HEK293 (cell line): ENCODE measurements around the gene IFNAR1.
A peak's percentile ranks its signal among the peaks of the same experiment; 100 is the strongest.

Source experiments
- CTCF ChIA-PET: fragments of 350-600 bp; formaldehyde crosslinking; extraction: SDS; loops from one replicate; lab custom pipeline; 2021; ENCODE audit warnings: antibody characterized with exemption; lab: Yijun Ruan, JAX
- POLR2A ChIA-PET: fragments of 300-600 bp; formaldehyde crosslinking; extraction: SDS; loops from one replicate; lab custom pipeline; 2020; ENCODE audit warnings: antibody characterized with exemption, inconsistent platforms; lab: Yijun Ruan, JAX
- H3K27ac ChIP-seq: fragments of 200-500 bp; sonication (Bioruptor generic); 2 replicates; pipeline ENCODE4 v1.5.1; 2014; ENCODE audit warnings: low read depth, low read length, control low read depth, inconsistent platforms; ENCODE audit errors: extremely low read depth
- H3K36me3 ChIP-seq, 2 experiments: fragments of 200-500 bp in 1 of 2; sonication (Bioruptor generic) in 1 of 2; 1 replicate in 1 of 2; 2 replicates in 1 of 2; pipeline ENCODE4 v1.5.1; 2014 to 2017; ENCODE audit warnings: inconsistent platforms in 2 of 2, low read length in 2 of 2; ENCODE audit not compliant: control insufficient read depth in 2 of 2, insufficient read depth in 1 of 2
- H3K4me1 ChIP-seq: fragments of 200-500 bp; sonication (Bioruptor generic); 2 replicates; pipeline ENCODE4 v1.5.1; 2014; ENCODE audit warnings: mild to moderate bottlenecking, low read length, inconsistent platforms; ENCODE audit not compliant: control insufficient read depth, insufficient read depth
- H3K4me3 ChIP-seq: 2 replicates; pipeline ENCODE4 v1.5.1; 2011; ENCODE audit warnings: low read depth, mild to moderate bottlenecking, control low read depth, low read length, moderate library complexity
- H3K9me3 ChIP-seq: fragments of 200-500 bp; sonication (Bioruptor generic); 2 replicates; pipeline ENCODE4 v1.5.1; 2014; ENCODE audit warnings: low read depth, low read length, inconsistent platforms; ENCODE audit not compliant: control insufficient read depth, insufficient read depth
- GLIS2 ChIP-seq: fragments of 450-650 bp; formaldehyde crosslinking; IDR thresholded peaks from 2 replicates; pipeline ENCODE4 v1.5.1; 2016; ENCODE audit warnings: missing biosample characterization, missing genetic modification characterization
- HOXC10 ChIP-seq: sonication (generic); formaldehyde crosslinking; IDR thresholded peaks from 2 replicates; pipeline ENCODE4 v1.8.1; 2023; ENCODE audit warnings: mild to moderate bottlenecking, missing genetic modification reagents
- INSM2 ChIP-seq: fragments of 450-650 bp; formaldehyde crosslinking; IDR thresholded peaks from 2 replicates; pipeline ENCODE4 v1.5.1; 2016; ENCODE audit warnings: missing biosample characterization, missing genetic modification characterization
- KLF10 ChIP-seq: fragments of 450-650 bp; IDR thresholded peaks from 2 replicates; pipeline ENCODE4 v1.5.1; 2018; ENCODE audit warnings: missing biosample characterization, mild to moderate bottlenecking, missing genetic modification characterization
- OSR2 ChIP-seq: fragments of 450-650 bp; formaldehyde crosslinking; IDR thresholded peaks from 2 replicates; pipeline ENCODE4 v1.5.1; 2016; ENCODE audit warnings: missing biosample characterization, missing genetic modification characterization
- SALL2 ChIP-seq: fragments of 450-650 bp; formaldehyde crosslinking; IDR thresholded peaks from 2 replicates; pipeline ENCODE4 v1.5.0; 2017; ENCODE audit warnings: missing biosample characterization, mild to moderate bottlenecking, missing genetic modification characterization, borderline replicate concordance
- WT1 ChIP-seq: fragments of 450-650 bp; formaldehyde crosslinking; IDR thresholded peaks from 2 replicates; pipeline ENCODE4 v1.5.1; 2016; ENCODE audit warnings: missing biosample characterization, missing genetic modification characterization
- ZBTB11 ChIP-seq: fragments of 450-650 bp; formaldehyde crosslinking; conservative IDR thresholded peaks from 2 replicates; pipeline ENCODE4 v1.5.1; 2016; ENCODE audit warnings: low read depth, missing biosample characterization, missing genetic modification characterization
- ZBTB17 ChIP-seq: fragments of 450-650 bp; formaldehyde crosslinking; IDR thresholded peaks from 2 replicates; pipeline ENCODE4 v1.5.1; 2016; ENCODE audit warnings: missing biosample characterization, missing genetic modification characterization
- ZFP37 ChIP-seq: fragments of 450-650 bp; formaldehyde crosslinking; IDR thresholded peaks from 2 replicates; pipeline ENCODE4 v1.5.1; 2016; ENCODE audit warnings: missing biosample characterization, missing genetic modification characterization
- ZFP69B ChIP-seq: fragments of 450-650 bp; formaldehyde crosslinking; IDR thresholded peaks from 2 replicates; pipeline ENCODE4 v1.5.1; 2016; ENCODE audit warnings: missing biosample characterization, missing genetic modification characterization
- ZNF138 ChIP-seq: fragments of 450-650 bp; formaldehyde crosslinking; IDR thresholded peaks from 2 replicates; pipeline ENCODE4 v1.5.1; 2016; ENCODE audit warnings: missing biosample characterization, missing genetic modification characterization, borderline replicate concordance
- ZNF140 ChIP-seq: fragments of 450-650 bp; formaldehyde crosslinking; IDR thresholded peaks from 2 replicates; pipeline ENCODE4 v1.5.1; 2016; ENCODE audit warnings: missing biosample characterization, missing genetic modification characterization
- ZNF362 ChIP-seq: fragments of 450-650 bp; formaldehyde crosslinking; IDR thresholded peaks from 2 replicates; pipeline ENCODE4 v1.5.1; 2016; ENCODE audit warnings: missing biosample characterization, missing genetic modification characterization
- ZNF501 ChIP-seq: fragments of 450-650 bp; formaldehyde crosslinking; IDR thresholded peaks from 2 replicates; pipeline ENCODE4 v1.5.1; 2016; ENCODE audit warnings: missing biosample characterization, missing genetic modification characterization
- ZNF558 ChIP-seq: fragments of 450-650 bp; formaldehyde crosslinking; IDR thresholded peaks from 2 replicates; pipeline ENCODE4 v1.5.1; 2016; ENCODE audit warnings: missing biosample characterization, missing genetic modification characterization
- ZNF560 ChIP-seq: fragments of 450-650 bp; formaldehyde crosslinking; IDR thresholded peaks from 2 replicates; pipeline ENCODE4 v1.5.1; 2017; ENCODE audit warnings: missing biosample characterization, missing genetic modification characterization, borderline replicate concordance
- ZNF596 ChIP-seq: fragments of 450-650 bp; IDR thresholded peaks from 2 replicates; pipeline ENCODE4 v1.5.0; 2018; ENCODE audit warnings: missing biosample characterization, mild to moderate bottlenecking, missing genetic modification characterization, moderate library complexity
- ZNF785 ChIP-seq: fragments of 450-650 bp; formaldehyde crosslinking; IDR thresholded peaks from 2 replicates; pipeline ENCODE4 v1.5.1; 2016; ENCODE audit warnings: missing biosample characterization, missing genetic modification characterization
- ZNF792 ChIP-seq: fragments of 450-650 bp; formaldehyde crosslinking; IDR thresholded peaks from 2 replicates; pipeline ENCODE4 v1.5.1; 2016; ENCODE audit warnings: missing biosample characterization, missing genetic modification characterization
- ZXDB ChIP-seq: fragments of 450-650 bp; formaldehyde crosslinking; IDR thresholded peaks from 2 replicates; pipeline ENCODE4 v1.5.1; 2016; ENCODE audit warnings: missing biosample characterization, missing genetic modification characterization
- TF ChIP-seq, protein P1 (sequence below): fragments of 450-650 bp; IDR thresholded peaks from 2 replicates; pipeline ENCODE4 v1.5.1; 2018; ENCODE audit warnings: missing biosample characterization, mild to moderate bottlenecking, missing genetic modification characterization
- TF ChIP-seq, protein P2 (sequence below): fragments of 450-650 bp; formaldehyde crosslinking; IDR thresholded peaks from 2 replicates; pipeline ENCODE4 v1.5.1; 2017; ENCODE audit warnings: missing biosample characterization, missing genetic modification characterization

The IFNAR1 gene

DNA sequence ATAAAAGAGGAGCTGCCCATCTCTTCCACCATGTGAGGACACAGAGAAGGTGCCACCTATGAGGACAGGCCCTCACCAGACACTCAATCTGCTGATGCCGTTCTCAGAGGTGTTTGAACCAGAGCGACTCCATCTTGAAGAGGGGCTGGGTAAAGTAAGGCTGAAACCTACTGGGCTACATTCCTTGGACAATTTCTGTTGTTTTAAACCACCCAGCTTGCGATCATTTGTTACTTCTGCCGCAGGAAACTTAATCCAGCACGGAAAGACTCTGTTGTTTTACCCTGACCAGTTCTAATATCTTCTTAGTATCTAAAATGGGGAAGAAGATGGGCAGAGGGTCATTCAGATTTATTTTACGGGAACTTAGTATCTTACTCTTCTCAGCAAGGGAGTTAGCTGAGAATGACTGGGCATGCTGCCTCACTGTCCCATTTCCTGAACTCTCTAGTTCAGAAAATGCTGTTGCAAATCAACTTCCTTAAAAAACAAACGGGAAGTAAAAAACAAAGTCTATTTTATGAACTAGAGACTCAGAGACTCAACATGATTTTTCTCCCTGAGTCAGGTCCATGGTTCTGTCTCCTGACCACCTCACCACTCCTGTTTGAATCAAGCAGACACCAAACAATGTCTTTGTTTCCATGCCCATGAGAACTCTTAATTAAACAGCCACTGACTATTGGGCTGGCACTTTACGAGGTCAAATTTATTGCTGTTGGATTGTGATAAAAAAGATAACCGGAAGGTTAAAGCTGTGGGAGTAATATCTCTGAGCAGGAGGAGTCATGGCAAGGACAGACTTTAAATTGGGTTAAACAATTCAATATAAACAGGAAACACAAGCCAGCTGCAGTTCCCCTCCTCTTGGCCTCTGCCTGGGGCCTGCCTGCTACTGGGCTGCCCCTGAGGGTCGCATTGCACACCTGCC, 23.8 kb upstream of the IFNAR1 start:
- peaks cover 6% of the 10 kb centered on the region in 2 experiments; a peak in 2 of 3 replicates for H3K36me3 ChIP-seq
- TF ChIP-seq WT1 (0 out of 2 replicates have a peak, but pooled peaks have one; percentile 15), ZNF140 (tag by site-specific recombination) (no peak), ZNF362 (tag by site-specific recombination) (no peak), ZBTB17 (tag by site-specific recombination) (0 out of 2 replicates have a peak, but pooled peaks have one; percentile 21), OSR2 (tag by site-specific recombination) (peak; percentile 8; the same call in 1 of the 2 replicates)
- POLR2A ChIA-PET: no interaction called here
- 0 out of 2 replicates have a peak overlapping the region, but pooled peaks have one; percentile 33 for H3K27ac ChIP-seq
- CTCF ChIA-PET: interaction anchor here (1.2 to 2.7 kb wide), 2 partner anchors 14 to 60 kb away, joined by 4 to 7 read pairs; no protein-coding TSS in a partner anchor
- no peak overlapping the region for H3K4me3 ChIP-seq
- no peaks in the 10 kb centered on the region for H3K9me3 ChIP-seq
- peaks cover 11% of the 10 kb centered on the region; the same call in 1 of the 2 replicates for H3K4me1 ChIP-seq

GRCh38 chr21:33301632-33302002, 23.2 kb upstream of the IFNAR1 start:
- Histone ChIP-seq H3K36me3 (peaks cover under 1 to 4% of the 10 kb centered on the region in 2 experiments; a peak in 2 of 3 replicates), H3K4me3 (no peak overlapping the region), H3K4me1 (peaks cover 11% of the 10 kb centered on the region; the same call in 1 of the 2 replicates), H3K27ac (no peak overlapping the region), H3K9me3 (no peaks in the 10 kb centered on the region)
- ChIA-PET CTCF (no interaction called here), POLR2A (no interaction called here)
- no peak for TF ChIP-seq ZNF558 (tag by site-specific recombination)
- no peak for TF ChIP-seq INSM2
- TF ChIP-seq, protein P1, sequence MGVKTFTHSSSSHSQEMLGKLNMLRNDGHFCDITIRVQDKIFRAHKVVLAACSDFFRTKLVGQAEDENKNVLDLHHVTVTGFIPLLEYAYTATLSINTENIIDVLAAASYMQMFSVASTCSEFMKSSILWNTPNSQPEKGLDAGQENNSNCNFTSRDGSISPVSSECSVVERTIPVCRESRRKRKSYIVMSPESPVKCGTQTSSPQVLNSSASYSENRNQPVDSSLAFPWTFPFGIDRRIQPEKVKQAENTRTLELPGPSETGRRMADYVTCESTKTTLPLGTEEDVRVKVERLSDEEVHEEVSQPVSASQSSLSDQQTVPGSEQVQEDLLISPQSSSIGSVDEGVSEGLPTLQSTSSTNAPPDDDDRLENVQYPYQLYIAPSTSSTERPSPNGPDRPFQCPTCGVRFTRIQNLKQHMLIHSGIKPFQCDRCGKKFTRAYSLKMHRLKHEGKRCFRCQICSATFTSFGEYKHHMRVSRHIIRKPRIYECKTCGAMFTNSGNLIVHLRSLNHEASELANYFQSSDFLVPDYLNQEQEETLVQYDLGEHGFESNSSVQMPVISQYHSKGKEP (tag by site-specific recombination): no peak
- TF ChIP-seq ZNF501 (tag by site-specific recombination): no peak
- no peak for TF ChIP-seq ZBTB11 (tag by site-specific recombination)
- no peak for TF ChIP-seq SALL2 (tag by site-specific recombination)
- TF ChIP-seq ZFP37 (tag by site-specific recombination): no peak
- no peak for TF ChIP-seq ZFP69B (tag by site-specific recombination)
- no peak for TF ChIP-seq ZNF560 (tag by site-specific recombination)
- no peak for TF ChIP-seq ZNF138 (tag by site-specific recombination)
- no peak for TF ChIP-seq GLIS2 (tag by site-specific recombination)
- no peak for TF ChIP-seq HOXC10 (CRISPR knock-in tag)
- no peak for TF ChIP-seq ZXDB (tag by site-specific recombination)
- TF ChIP-seq ZNF792 (tag by site-specific recombination): no peak
- TF ChIP-seq ZNF596 (tag by site-specific recombination): no peak
- TF ChIP-seq, protein P2, sequence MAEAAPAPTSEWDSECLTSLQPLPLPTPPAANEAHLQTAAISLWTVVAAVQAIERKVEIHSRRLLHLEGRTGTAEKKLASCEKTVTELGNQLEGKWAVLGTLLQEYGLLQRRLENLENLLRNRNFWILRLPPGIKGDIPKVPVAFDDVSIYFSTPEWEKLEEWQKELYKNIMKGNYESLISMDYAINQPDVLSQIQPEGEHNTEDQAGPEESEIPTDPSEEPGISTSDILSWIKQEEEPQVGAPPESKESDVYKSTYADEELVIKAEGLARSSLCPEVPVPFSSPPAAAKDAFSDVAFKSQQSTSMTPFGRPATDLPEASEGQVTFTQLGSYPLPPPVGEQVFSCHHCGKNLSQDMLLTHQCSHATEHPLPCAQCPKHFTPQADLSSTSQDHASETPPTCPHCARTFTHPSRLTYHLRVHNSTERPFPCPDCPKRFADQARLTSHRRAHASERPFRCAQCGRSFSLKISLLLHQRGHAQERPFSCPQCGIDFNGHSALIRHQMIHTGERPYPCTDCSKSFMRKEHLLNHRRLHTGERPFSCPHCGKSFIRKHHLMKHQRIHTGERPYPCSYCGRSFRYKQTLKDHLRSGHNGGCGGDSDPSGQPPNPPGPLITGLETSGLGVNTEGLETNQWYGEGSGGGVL (tag by site-specific recombination): no peak
- TF ChIP-seq ZNF785 (tag by site-specific recombination): no peak
- TF ChIP-seq KLF10 (tag by site-specific recombination): no peak
